Activated CD8-positive, alpha-beta memory T cell treated with anti-CD3 and anti-CD28 coated beads, Interleukin-2, amount 50 U/mL, for 4 hours (primary cell): ENCODE results near the gene PITRM1.
A peak's percentile ranks its signal among the peaks of the same experiment; 100 is the strongest.

Experiments
- DNase-seq: peaks from one replicate; pipeline ENCODE4 v3.0.0-alpha.2; 2020

PITRM1 gene

DNA sequence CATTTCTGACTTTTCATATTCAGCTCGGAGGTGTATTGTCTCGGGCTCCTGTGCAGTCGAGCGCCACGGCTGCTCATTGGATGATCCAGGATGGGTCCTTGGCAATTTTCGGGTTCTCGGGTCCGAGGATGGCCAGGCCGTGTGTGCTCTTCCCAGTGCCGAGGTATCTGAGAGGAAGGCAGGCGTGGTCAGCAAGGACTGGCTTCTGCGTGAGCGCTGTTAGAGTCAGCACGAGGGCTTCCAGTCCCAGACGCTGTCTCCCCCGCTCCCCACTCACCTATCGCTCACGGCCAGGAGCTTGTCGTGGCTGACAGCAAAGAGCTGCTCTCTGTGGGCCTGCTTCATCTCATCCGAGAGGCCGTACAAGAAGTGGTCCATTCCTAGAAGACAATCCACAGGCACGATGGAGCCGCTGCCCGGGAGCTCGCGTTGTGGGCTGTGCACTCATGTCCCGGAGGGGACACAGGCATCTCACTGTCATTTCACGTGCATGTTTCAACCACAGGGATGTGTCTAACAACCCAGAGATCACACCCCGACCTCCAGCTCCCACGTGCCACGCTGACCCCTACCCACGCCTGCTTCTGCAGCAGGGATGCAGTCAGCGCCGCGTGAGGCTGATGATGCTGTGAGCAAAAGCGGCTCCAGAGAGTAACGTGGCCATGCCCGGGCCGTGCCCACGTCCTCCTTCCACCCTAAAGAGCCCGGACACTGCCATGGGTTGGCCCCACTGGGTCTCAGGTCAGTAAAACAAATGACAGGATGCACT is 34.4 kb downstream of the PITRM1 start:
- peak; percentile 14 for DNase-seq

DNA sequence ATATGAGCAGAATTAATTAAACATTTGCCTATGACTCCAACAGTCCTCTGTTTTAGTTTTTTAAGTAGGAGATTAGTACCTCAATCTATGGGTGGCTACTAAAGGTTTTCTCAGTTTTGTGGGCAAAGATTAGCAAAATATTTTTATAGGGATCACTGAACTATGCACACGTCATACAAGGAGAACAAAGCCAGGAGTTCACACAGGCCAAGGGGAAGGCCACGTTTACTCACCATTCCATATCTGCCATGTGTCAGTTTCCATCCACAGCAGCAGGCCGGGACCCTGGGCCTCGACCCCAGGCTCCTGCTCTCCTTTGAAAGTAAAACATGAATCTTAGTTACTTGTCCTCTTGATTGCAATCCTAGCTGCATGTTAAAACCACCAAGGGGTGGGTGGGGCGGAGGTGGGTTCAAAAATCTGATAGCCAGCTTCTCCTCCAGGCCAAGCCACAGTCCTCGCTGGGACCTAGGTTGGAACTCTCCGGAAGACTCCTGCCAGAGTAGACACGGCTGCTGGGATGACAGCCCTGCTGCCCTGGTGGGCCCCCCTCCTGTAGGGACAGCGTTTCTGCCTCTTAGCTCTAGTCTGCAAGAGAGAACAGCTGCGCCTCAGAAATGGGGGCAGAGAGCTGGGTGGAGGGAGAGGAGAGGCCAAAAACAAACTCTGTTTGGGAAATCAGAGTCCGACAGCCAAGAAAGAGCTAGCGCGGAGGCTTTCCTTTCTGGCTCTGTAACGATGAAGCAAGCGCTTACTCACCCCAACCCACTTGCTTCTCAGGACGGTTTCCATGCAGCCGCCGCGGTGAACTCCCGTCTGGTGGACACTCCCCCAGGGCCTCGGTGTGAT is 35.6 kb downstream of the PITRM1 start:
- no peak for DNase-seq

DNA sequence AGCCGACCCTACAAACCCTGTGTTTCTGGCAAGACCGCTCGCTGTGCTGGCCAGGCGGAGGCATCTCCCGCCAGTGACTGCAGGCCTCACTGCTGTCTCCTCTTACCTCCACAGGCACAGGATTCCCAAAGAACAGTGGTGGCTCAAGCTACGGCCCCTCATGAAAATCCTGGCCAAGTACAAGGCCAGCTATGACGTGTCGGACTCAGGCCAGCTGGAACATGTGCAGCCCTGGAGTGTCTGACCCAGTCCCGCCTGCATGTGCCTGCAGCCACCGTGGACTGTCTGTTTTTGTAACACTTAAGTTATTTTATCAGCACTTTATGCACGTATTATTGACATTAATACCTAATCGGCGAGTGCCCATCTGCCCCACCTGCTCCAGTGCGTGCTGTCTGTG is 36.2 kb downstream of the PITRM1 start:
- no peak for DNase-seq

DNA sequence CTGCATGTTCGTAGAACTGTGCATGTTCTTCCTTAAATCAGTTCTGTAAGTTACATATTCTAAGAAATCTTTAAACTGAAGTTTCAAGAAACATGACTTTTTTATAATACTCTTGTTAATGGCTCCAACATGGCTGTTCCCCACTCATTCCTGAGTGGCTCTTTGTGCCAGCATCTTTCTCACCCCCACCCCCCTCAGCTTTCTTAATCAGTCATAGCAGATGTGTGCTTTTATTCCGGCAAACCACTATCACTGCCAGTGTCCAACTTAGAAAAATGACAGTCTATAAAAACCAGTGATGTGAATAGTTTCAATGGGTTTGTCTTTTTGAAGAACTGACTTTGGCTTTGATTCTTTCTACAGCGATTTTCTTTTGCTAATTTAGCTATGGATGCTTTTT is 37.6 kb downstream of the PITRM1 start:
- DNase-seq, result no peak

DNA sequence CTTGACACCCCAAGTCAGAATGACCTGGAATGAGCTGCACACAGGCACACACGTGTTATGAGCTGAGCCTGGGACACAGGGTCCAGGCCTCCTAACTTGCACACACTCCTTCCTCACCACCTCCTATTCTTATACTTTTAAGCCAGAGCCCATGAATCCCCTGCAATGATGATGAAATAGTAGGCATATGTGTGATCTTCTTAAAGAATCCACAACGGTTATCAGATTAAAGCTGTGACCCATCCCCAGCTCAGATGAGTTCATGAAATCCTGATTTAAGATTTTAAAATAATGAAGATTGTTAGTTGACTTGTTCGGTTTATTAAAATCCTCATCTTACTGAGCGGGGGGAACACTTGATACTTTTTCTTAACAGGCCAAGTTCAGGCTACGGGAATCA is 38.6 kb downstream of the PITRM1 start:
- DNase-seq, result no peak

DNA sequence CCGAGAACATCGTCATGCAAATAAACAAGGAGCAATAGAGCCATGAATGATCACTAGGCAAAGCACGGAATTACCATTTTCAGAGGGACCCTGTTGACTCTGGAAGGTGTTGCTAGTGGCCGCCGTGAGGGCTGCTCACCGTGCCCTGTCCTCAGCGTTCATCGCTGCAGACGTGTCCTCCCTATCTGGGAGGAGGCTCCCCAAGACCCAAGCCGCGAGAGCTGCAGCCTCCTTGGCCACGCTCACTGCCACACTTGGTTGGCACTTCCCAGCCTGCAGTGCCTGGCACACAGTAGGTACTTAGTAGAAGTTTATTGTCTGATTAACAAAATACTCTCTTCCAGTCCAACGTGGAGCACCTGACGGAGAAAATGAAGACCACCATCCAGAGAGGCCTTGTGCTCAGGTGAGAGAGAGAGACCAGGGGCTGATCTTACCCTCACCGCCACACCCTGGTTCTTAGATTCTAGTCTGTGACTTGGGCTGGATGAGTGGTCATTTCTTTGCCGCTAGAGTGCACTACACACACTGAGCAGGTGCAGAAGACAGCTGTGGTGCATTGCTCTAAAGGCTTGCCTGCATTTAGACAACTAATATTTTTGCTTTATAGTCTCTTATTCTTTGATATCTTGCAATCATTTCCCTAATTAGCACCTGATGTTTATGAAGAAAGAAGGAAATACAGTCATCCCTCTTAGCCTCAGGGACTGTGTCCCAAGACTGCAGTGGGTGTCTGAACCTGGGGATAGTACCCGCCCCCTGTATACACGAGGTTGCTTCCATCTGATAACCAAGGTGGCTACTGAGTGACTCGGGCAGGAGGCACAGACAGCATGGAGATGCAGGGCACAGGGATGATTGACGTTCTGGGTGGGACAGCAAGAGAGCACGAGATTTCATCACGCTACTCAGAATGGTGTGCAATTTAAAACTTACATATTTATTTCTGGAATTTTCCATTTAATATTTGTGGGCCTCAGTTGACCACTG is 40.3 kb downstream of the PITRM1 start:
- no peak for DNase-seq

DNA sequence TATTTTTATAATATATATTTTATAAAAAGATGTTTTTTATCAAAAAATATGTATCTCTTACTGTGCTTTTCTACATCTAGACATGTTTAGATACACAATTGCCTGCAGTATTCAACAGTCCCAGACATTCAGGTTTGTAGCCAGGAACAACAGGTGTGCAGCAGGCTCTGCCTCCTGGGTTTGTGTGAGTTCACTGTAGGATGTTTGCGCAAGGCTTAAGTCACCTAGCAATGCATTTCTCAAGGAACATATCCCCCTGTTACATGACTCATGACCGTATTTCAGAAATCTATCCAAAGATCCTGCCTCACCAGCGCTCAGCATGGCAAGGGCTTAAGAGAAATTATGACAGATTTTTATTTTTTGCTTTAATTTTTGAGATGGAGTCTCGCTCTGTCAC is 41.5 kb downstream of the PITRM1 start:
- DNase-seq, result no peak

DNA sequence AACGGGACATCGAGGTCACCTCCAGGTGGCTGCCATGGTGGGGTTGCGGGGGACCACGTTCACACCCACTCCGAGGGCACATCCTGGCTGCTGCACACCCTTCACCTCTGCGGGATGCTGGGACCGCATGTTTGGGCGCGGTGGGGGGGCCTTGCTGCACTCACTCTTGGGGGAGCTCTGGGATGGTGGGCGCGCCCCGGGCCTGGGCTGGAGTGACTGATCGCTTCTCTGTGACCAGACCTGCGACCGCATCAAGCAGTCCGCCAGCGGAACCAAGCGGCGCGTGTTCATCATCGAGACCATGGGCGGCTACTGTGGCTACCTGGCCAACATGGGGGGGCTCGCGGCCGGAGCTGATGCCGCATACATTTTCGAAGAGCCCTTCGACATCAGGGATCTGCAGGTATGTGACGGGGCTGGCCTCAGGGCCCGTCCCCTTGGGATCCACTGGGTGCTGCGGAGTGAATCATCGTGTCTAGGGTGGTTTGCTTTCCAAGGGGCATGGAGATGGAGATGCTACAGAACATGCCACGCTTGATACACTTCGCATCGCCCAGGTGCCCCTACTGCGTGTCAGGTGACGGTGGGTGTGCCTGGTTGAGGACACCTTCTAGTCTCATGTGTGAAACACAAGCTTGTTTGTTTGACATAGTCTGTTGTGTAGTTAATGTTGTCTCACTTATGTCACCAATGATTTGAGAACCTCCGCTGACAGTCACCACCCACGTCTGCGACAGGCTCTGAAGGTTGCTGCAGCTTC is 42.8 kb downstream of the PITRM1 start:
- DNase-seq, result no peak

DNA sequence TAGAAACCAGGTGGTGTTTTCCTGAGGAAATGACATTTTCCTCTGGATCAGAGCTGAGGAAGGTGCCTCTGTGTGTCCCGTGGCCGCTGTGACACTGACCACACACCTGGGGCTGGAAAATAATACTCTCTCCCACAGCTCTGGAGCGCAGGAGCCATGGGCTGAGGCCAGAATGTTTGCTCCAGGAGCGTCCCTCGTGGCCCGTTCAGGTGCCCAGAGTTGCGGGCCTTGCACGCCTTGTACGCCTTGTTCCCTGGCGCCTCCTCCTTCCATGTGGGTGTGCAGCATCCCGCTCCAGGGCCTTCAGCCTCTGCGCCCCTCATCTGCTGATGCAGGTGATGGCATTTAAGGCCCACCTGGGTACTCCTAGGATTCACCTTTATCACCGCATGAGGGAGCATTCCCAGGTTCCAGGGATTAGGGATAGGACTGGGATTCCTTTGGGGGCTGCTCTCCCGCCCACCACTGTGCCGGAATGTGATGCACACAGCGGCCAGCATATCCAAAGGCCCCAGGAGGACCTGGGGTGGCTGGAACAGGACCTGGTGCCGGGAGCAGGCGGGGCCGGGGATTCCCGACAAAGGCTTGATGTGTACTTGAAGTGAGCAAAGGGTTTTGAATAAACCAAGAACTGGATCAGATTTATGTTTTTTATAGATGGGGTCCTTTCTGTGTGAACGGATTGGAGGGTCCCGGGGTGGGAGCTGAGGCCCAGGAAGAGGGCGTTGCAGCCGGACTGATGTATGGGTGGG is 44.0 kb downstream of the PITRM1 start:
- DNase-seq, result no peak

DNA sequence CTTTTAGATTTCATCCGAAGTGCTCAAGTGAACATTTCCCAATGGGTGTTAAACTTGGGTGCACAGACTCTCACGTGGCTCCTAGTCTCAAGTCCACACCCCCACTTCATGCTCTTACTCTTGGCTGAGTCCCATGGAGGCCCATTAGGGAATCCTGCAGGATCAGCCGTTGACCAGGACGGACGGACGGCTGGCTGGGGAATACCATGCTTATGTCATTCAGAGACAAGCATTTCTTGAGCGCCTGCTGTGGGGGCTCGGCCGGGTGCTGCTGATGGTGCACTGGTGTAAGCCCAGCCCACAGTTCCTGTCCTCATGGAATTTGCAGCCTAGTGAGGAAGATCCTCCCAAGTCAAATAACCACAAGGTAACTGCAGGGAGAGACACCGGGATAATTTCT is 44.7 kb downstream of the PITRM1 start:
- no peak for DNase-seq

DNA sequence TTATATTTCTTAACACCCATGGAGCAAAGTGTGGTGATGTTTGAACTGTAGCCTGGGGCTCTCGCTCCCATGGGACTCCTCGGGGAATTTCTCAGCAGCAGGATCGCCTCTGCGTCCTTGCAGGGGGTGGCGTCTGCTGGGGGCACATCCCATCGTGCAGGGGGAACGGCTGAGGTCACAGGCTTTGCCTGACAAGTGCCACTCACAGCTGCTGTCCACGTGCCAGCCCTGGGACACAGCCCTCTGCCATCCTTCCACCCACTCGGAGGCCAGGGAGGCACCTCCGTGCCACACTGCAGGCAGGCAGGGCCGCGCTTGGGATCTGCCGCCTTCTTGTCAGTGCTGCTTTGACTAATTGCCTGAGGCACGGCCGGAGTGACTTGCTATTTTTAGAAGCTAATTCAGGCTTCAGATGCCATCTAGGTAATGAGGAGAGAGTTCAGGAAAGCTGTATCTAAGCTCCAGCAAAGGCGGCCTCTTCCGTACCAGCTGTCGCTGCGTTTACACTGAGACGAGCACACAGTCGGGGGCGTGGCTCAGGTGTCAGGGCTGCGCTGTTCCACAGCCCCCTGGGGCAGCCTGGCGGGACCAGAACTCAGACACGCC is 45.7 kb downstream of the PITRM1 start:
- no peak for DNase-seq

DNA sequence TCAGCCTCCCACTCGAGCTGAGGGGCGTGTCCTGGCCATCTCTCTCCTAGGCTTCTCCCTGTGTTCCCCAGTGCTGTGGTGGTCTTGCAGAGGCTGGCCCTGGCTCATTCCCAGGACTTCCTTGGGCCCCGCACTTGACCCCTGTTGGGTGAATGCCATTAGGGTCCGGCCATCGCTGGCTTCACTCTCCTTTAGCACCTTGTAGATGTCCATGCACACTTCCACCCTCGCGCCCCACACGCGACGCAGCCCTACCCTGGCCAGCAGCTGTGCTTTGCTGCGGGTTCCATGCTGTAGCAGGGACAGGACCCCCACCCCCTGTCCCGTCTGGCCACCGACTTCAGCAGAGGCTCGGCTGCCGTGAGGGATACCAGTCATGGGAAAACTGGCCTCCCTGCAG is 46.3 kb downstream of the PITRM1 start:
- no peak for DNase-seq

DNA sequence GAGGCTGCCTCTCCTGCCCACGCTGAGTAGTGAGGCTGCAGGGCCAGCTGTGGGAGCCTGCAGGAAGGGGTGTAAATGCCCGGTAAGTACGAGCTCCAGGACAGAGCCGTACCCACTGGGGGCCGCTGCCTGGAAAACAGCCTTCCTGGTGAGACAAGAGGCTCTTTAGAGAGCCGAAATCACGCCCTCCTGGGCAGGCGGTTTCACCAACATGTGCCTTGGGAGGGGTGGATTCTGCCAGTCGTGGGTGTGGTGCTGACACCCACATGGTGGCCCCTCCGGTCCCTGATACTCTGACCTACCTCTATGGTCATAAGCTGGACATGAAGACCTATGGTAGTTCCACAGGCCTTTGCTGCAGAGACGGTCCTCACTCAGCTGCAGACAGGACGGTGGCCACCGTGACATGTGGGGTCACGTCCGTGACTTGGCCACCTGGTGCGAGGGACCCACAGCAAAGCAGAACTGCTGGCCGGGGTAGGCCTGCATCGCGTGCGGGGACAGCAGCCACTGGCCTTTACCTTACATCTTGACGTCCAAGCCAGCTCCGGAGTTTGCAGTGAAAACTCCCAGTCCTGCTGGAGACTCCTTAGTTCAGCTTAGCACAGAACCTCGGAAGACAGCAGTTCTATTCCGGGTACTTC is 46.9 kb downstream of the PITRM1 start:
- no peak for DNase-seq

DNA sequence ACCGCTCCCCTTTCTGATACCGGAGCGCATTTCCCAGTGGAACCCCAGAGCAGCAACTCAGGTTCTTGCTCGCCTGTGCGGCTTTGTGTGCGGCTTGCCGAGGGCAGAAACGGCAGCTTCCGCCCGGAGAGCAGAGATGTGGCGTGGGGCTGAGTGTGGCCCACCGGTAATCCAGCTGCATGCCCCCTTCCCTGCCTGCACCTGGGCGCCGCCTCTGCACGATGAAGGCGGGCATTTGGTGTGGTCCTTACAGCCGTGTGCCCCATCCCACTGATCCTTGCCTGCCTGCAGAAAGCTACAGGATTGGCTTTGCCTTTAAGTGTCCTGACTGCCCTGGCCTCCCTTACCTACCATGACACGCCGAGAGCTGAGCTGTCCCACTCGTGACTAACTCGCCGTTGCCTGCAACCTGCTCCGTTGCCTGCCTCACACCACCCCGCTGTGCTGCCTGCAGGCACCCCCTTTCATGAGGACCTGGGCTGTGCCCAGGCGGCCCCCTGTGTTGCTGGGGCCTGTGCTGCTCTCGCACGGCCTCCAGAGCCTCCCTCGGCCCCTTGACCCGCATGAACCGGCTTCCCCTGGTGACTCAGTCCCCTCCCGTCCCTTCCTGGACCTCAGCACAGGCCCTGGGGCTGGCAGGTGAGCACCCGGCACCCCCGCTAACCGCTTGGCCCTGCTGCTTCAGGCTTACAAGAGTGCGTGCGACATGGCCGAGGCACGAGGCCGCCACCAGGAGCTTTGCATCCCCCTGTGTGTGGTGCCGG is 48.0 kb downstream of the PITRM1 start:
- no peak for DNase-seq

DNA sequence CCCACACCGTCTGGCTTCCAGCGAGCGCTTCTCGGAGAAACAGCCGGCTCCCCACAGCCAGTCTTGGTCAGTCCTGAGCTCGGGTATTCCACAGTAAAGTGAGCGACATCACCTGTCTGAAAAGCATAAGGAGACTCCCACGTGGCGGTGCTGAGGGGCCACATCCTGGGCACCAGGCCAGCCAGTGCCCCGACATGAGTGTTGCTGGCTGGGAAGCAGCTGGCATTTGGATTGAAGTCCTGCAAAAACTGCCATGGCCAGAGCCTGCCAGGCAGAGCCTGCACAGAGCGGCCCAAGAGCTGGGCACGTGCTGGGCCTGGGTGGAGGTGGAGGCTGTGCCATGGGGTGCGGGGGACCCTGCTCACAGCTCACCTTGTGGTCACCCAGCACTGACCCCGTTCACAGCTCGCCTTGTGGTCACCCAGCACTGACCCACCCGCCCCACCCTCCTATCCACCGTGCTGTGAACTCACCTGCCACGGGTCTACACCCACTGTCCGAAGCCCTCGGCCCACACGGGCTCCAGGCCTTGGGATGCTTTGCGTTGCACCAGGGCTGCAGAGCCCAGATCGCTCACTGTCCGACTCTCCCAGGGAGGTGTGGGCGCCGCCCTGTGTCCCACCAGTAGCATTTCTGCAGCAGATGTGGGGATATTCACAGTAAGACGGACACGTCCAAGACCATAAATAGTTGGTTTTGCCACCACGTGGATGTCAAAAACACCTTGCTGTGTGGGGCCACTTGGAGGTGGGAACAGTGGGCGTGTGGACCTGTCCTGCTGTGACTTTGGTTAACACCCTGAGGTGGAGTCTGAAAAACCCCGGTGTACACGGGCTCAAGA is 48.8 kb downstream of the PITRM1 start:
- DNase-seq, result no peak

DNA sequence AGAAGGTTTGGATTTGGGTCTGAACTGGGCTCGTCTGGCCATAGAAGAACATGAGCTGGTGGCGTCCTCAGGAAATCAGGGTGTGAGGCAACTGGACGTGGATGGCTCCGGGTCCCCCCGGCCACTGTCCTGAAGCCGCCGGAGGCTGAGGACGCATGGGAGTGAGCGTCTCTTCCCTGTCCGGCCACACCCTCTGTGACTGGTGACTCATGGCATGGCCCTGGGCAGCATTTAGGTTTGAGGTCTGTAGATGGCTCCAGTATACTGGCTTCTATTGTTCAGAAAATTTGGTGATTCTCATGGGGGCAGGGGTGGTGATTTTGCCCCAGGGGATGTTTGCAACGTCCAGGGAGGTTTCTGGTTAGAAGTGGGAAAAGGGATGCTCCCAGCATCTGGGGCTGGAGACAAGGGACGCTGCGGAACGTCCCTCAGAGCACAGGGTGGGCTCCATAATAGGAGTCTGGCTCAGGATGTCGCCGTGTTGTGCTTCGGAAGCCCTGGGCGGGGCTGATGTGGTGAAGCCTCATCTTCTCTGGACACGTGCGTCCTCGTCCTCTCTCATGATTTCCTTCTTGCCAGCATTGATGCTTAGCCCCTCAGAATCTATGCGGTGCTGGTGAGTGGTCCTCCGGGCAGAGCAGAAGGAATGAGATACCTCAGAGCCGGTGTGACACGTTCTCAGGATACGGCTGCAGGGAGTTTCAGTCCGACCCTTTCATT is 49.9 kb downstream of the PITRM1 start:
- no peak for DNase-seq

DNA sequence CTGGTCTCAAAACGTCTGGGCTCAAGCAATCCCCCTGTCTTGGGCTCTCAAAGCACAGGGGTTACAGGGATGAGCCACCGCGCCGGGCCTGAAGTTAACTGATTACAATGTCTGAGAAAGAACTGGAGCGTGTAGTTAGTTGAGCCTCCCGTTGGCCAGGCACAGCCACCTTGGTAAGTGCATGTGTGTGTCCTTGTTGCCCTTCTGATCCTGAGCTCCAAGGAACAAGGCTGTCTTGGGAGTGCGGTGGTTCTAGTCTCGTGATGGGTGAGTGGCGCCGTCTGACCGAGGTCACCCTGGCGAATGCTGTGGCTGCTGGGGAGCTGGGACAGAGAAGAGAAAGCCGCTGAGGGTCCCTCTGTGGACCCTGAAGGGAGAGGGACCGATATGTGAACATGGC is 50.5 kb downstream of the PITRM1 start:
- DNase-seq, result no peak

DNA sequence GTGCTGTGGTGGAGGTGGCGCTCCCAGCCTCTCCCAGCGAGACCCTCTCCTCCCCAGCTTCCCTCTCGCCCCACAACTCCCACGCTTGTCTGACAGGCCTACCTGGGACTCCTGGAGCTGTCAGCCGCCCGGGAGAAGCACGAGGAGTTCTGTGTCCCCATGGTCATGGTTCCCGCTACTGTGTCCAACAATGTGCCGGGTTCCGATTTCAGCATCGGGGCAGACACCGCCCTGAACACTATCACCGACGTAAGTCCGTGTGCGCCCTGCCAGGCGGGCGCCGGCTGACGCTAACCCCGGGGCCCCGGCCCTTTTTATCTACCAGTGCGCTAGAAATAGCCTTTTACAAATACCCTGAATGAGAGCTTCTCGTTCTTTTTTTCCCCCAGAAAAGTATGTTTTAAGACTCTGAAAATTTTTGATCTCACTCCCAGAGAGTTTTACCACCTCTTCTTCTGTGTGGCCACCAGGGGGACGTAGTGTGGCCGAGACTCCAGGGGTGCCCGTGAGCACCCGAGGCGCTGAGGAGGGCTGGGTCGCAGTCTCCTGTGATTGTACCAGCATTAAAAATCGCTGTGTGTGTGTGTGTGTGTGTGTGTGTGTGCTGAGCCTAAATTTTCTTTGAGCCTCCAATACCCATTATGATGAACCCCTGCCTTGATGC is 52.7 kb downstream of the PITRM1 start:
- no peak for DNase-seq
